Measurements from ENCODE around the gene F12.
"Not testable (repeated sequence)": the region's sequence is repeated elsewhere in the genome, so short reads cannot be mapped to it uniquely, and the experiment has no call there.

The F12 gene

DNA sequence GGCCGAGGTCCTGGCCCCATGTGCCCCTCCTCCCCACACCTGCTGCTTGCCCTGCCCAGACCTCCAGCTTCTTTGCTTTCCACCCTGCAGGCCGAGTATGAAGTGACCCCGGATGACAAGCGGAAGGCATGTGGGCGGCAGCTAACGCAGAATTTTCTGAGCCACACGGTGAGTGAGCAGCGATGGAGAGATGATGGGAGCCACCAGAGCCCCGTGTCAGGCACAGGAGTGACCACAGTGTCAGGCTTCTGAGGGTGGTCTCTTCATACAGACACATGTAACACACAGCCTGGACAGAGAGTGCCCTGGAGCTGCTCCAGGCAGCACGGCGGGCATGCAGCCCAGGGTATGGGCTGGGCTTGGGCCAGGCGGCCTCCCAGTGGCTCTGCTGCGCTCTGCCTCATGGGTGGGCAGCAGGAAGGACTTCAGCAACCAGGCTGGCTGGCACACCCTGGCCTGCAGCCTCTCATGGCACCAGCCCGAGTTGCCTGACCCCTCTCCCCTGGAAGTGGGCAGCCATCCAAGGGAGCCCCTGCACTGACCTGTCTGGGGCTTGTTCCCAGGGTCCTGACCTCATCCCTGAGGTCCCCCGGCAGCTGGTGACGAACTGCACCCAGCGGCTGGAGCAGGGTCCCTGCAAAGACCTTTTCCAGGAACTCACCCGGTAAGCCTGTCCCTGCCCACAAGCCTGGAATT lies 22.9 kb upstream of the F12 start:
- no peak for DNase-seq

- DNase-seq: no peak
Observed at GRCh38 chr5:177431317-177432142, 22.2 kb upstream of the F12 start.

DNA sequence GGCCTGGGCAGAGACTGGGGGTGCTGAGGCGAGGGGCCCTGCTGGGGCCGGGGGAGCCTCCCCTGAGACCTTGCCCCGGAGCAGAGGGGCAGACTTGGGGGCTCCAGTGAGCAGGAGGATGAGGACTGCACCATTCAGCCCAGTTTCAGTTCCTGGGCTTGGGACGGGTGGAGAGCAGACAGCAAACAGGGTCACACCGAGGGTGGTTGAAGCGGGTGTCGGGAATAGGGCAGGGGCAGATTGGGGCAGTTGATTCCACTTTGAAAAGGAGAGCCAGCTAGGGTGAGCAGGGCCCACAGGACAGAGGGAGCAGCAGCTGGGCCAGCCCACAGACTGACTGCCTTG lies 21.6 kb upstream of the F12 start:
- no peak for DNase-seq

GRCh38 chr5:177430140-177430951 lies 21.0 kb upstream of the F12 start:
- DNase-seq: no peak

- no peak for DNase-seq
Observed at GRCh38 chr5:177429248-177430040, 20.1 kb upstream of the F12 start.

GRCh38 chr5:177428574-177429217 lies 19.3 kb upstream of the F12 start:
- DNase-seq: no peak

GRCh38 chr5:177427919-177428573 lies 18.7 kb upstream of the F12 start:
- DNase-seq: no peak

DNA sequence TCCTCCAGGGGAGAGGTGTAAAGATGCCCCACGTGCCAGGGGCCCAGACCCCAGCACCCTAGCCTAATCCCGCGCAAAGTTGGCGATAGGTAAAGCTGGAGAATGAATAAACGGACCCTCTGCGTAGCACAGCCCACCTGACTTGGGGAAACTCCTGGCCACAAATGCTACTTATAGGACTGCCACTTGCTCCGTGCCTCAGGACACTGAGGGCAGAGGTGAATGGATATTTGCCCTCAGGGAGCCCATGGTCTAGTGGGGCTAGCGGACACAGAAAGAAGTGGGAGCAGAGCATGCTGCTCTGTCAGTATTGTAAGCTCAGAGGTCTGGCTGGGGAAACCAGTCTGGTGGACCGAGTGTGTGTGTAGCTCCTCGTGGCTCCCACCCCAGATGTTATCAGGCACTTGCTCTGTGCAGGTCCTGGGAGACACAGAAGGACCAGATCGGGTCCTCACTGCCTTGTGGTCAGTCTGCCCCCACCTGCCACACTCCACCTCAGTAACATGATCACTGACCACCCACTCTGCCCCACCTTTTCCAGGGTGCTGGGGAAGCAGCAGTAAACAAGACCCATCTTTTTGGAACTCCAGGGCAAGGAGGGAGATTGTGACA lies 18.0 kb upstream of the F12 start:
- DNase-seq: no peak

DNA sequence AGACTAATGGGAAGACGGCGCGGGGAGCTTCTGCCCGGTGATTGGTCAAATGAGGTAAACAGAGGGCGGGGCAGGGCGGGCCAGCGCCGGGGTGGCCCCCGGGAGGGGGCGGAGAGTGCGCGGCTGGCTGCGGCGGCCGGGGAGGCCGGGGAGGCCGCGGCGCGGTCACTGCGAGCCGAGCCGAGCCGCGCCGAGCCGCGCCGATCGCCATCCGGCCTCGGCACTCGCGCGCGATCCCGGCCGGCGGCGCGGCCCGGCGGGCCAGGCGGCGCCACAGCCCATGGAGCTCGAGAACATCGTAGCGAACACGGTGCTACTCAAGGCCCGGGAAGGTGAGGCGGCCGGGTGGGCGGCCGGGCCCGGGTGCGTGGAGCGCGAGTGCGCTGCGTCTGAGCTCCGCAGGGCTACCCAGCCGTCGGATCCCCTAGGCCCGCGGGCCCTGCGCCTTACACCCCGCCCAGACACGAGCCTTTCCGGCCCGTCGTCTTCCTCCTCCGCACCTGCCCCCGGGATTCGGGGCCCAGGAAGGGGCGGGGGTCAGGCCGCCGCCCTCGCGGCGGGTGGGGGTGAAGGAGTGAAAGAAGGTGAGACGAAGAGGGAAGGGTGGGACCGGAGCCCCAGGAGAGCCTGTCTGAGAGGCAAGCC lies 17.3 kb upstream of the F12 start, which contains the start of gene GRK6:
Gene GRK6, plus strand, starts transcription at position 111 of the 645 bp plus-strand sequence. Its CDS starts 170 bp downstream, at position 281.
- DNase-seq: peak; percentile 24 to 37

- DNase-seq: peak; percentile 100
Observed at GRCh38 chr5:177425801-177426565, 16.6 kb upstream of the F12 start.

- no peak for DNase-seq
Observed at GRCh38 chr5:177425196-177425800, 15.9 kb upstream of the F12 start.

- DNase-seq: no peak
Observed at GRCh38 chr5:177423671-177424070, 14.3 kb upstream of the F12 start.

DNA sequence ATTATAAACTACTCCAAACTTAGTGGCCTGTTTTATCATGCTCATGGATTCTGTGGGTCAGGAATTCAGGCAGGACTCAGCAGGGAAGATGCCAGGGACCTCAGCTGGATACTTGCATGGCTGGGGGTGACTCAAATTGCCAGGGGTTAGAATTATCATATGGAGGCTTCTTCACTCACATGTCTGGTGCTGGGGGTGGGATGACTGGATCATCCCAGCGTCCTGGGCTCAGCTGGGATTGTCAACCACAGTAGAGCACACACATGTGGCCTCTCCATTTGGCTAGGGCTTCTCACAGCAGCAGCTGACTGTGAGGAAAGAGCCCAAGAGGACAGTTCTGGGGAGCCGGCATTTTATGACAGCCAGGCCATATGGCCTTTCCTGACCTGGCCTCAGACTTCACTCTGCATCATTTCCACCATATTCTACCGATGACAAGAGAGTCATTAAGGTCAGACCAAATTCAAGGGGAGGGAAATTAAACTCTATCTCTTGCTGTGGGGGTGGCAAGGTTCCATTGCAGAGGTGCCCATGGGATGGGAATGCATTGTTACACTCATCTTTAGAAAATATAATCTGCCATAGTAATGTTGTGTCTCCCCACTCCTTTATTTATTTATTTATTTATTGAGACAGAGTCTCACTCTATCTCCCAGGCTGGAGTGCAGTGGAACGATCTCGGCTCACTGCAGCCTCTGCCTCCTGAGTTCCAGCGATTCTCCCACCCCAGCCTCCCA lies 11.9 kb upstream of the F12 start:
- no peak for DNase-seq

GRCh38 chr5:177420472-177420871 lies 11.1 kb upstream of the F12 start:
- not testable (repeated sequence) for DNase-seq

DNA sequence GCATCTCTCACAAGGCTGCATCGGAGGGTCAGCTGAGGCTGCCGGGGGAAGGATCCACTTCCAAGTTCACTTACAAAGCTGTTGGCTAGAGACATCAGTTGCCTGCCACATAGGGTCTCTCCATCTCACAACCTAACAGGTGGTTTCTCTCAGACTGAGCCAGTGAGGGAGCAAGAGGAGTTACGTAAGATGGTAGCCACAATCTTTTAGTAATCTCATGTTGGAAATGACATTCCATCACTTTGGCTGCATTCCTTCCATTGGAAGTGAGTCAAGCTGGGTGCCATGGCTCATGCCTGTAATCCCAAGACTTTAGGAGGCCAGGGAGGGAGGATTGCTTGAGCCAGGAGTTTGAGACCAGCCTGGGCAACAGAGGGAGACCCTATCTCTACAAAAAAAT lies 9.7 kb upstream of the F12 start:
- no peak for DNase-seq

GRCh38 chr5:177417081-177417480 lies 7.7 kb upstream of the F12 start:
- not testable (repeated sequence) for DNase-seq

DNA sequence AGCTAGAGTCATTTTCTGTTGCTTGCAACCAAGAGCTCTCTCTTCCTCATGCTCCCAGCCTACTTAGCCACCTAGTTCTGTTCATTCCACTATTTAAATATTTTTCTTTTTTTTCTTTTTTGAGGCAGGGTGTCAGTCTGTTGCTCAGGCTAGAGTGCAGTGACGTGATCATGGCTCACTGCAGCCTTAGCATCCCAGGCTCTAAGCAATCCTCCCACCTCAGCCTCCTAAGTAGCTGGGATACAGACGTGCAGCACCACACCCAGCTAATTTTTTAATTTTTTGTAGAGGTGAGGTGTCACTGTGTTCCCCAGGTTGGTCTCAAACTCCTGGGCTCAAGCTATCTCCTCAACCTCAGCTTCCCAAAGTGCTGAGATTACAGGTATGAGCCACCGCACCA lies 5.1 kb upstream of the F12 start:
- no peak for DNase-seq

GRCh38 chr5:177412603-177413233 lies 3.4 kb upstream of the F12 start:
- no peak for DNase-seq

Data from NCI-H2081 (cell line).